ENCODE results near the gene PPIP5K1.

The PPIP5K1 gene

DNA sequence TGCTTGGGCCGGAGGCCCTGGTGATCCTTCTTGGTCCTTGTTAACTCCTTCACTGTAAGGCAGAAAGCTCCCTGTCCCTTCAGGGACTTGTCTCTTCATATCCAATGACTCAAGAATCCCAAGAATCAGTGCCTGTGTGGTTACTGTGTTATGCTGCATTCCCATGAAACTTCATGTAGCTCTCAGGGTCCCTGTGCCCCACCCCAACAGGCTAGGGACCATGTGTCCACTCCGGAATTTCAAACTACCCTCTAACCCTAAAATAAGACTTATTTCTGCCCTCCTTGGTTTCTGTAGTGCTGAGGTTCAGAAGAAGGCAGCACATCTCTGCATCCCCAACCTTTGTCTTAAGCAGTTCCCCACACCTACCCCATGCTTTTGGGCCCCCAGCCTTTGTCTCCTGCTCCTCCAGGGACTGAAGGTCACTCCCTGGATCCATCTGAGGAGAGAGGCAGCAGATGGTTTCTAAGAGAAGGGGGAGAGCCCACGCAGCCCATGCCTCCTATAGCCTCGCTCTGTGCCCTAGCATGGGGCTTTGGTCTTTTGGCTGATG, 73.1 kb downstream of the PPIP5K1 start:
- no peak for DNase-seq

DNA sequence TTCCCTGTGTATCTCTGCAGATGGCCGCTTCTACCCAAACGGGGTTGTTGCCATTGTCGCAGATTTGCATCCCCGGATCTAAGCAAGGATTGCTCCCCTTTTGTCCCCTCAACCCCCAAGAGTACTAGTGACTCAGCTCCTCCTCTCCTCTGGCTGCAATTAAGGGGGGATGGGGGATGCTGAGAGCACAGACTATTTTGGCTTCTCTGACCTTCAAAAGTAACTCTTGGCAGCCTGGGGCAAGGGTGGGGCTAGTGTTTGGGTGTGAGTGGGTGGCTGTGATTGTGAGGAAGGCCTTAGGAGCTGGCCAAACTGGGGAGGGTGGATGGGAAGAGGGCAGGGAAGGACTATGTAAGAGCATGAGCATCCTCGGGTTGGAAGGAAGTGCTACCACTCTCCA, 73.8 kb downstream of the PPIP5K1 start:
- DNase-seq = no peak

DNA sequence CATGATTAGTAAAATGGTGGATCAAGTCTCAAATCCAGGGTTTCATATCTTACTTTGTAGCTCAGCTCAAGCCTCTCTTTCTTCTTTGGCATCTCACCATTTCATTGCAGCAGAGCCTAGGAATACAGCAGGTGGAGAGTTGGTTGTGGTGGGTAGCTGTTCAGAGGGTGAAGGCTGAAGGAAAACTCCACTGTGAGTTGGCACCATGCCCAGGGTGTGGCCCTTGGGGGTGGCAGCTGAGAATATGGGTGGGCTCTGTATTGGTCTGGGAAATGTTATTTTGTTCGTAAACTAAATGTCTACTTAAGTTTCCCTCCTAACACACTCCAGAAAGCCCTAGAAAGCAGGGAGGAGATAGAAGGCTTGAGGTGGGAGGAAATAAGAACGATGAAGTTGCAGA, 74.3 kb downstream of the PPIP5K1 start:
- no peak for DNase-seq

DNA sequence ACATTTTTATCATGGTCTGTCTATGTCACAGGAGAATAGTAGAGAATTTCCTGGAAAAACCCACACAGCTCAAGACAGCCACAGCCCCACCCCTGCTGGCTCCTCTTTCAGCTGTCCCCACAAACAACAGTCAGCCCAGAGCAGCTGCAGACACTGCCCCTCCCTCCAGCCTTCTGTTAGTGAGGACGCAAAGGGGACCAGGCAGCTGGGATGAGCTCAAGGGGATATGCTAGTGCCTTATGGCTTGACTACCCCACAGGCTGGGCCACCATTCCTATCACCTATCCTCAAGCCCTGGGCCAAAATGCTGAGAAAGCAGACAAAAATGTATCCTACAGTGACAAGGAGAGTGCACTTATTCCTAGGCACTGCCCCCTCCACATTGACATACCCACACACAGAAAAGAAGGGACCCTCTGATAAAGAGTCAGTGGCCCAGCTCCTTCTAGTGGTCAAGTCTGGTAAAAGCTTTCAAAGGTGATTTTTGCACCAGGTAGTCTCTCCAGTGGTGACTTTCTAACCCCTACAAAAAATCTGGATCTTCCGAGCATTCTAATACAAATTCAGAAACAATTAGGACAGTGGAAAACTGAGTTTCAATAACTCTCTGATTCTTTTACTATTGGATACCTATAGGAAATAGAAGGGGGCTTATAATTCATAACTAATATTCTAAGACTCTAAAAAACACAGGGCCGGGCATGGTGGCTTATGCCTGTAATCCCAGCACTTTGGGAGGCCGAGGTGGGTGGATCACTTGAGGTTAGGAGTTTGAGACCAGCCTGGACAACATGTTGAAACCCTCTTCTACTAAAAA, 75.6 kb downstream of the PPIP5K1 start:
- peak; percentile 35 for DNase-seq

DNA sequence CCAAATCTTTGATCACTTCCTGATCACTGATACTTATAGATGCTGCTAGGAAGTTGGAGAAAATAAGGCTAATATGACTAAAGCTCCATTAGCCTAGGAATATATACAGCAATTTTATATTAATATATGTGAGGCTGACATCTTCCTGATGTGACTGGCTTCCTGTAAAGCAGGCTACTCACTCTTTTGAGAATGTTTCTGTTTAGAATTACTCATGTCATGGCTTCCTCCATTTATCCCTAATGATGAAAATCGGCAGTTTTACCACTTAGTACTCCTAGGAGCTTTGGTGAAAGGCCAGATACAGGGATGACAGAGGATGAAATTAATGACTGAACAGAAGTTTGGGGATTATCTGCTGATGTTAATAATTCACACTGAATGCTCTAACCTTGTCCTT, 76.5 kb downstream of the PPIP5K1 start:
- no peak for DNase-seq

DNA sequence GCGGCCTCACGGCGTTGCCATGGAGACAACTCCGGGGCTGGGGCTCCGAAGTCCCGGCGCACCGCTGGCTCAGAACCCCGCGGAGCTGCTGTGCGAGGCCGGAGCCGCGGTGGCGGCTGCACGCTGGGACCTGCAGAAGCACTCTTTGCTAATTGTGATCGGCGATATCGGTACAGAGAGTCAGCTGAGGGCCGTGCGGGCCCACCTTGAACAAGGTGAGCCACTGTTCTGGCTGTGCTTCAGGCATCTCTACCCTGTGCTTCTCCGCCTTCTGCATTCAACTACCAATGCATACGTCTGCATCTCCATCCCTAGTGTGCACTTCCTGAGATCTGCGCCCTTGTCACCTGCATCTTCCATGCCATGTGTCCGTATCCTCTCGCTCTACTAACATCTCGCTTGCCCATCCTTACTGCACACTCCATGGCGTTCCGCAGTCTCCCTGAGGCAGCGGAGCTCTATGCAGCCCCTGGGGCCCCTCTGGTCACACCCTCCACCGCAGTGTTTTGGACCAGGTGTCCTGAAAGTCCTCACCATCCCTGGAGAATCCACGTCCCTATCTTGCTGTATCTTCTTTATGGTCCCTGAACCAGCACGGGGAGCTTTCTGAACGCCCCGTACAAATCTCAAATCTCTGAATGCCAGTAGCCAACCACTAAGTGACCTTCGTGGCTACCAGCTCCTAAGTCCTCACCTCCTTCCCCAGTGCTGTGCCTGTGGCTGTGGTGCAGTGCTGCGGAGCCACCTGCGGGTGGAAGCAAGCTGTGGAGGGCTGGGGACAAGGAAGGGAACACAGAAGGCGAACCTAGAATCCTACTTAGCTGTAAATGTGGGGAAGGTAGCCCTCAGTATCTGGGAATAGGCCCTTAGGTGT, 78.8 kb downstream of the PPIP5K1 start:
- no peak for DNase-seq

DNA sequence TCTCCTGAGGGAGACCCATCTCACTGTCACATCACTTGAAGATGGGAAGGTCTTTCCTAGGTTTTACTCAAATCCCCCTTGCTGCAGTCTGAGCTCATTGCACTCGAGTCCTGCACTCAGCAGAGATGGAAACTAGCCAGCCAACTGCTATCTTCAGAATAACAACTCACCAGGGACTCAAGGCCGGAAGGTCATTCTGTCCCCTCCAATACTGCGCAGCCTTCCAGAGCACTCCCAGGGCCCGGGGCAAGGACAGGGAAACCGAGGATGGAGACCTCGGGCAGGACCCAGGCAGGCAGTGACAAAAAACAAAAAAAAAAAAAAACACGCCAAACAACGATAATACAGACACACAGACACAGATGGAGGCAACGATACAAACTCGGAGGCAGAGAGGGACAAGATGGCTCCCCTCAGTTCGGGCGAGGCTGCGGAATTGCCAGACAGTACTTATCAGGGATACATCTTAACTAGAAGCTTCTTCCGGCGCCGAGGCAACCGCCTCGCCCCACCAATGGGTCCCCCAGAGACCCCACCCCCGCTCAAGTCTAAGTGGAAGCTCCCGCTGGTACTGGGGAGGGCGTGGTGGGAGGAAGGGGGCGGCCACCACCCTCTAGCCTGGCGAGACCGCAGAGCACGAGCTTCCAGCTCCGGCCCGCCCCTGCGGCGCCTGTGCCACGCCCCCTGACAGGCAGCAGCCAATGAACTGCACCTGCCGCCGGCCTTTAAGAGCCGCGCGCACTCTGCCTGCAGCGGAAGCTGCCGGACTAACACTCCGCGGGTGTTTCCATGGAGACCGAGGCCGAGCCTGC, 79.6 kb downstream of the PPIP5K1 start:
- DNase-seq = peak; percentile 99

DNA sequence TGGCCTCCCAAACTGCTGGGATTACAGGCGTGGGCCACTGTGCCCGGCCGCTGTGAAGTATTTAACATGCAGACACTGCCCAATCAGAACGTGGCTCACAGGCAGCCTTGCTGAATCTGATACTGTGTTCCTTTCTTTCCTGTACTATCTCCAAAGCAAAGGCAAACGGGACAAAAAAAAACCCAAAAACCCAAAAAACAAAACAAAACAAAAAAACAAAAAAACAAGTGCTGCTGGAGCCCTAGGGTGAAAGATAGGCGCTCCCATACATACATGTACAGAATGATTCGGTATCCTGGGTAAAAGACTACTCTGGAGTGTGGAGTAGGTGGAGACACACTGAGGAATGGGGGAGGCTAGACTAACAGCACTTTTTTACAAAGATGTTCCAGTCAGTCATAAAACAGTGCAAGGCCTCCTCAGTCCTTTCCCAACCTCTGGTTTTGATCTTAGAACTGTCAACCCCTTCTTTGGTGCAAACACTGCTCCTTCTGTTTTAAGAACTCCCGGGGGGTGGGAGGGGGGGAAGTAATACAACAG, 80.3 kb downstream of the PPIP5K1 start:
- no peak for DNase-seq

DNA sequence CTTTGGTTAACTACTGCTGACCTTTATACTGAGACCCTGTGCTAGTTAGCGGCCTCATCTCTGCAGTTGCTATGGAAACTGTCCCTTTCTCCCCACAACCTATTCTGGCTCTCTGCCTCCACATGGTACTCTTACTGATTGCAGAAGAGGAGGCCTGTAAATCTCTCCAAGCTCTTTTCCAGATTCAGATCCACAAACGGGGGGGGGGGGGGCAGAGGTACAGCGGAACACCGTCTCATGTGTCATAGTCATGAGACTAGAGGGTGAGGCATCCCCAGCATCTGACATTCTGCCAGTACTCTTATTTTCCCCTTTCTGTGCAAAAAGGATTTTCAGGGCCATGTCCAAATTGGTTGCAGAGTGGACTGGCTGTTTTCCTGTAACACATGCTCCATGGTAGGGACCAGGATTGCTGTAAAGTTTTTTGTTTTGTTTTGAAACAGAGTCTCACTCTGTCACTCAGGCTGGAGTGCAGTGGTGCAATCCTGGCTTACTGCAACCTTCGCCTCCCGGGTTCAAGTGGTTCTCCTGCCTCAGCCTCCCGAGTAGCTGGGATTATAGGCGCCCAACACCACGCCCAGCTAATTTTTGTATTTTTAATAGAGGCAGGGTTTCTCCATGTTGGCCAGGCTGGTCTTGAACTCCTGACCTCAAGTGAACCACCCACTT, 80.9 kb downstream of the PPIP5K1 start:
- no peak for DNase-seq

DNA sequence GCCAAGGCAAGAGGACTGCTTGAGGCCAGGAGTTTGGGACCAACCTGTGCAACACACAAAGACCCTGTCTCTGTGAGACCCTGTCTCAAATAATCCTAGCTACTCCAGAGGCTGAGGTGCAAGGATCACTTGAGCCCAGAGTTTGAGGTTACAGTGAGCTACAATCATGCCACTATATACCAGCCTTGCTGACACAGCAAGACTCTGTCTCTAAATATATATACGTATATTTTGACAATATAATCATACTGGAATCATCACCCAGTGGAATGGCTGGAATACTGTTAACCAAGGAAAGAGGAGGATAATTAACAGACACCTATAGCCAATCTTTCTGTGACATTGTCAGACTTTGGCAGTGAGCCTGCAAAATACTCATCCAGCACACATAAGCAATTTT, 81.6 kb downstream of the PPIP5K1 start:
- DNase-seq = no peak

DNA sequence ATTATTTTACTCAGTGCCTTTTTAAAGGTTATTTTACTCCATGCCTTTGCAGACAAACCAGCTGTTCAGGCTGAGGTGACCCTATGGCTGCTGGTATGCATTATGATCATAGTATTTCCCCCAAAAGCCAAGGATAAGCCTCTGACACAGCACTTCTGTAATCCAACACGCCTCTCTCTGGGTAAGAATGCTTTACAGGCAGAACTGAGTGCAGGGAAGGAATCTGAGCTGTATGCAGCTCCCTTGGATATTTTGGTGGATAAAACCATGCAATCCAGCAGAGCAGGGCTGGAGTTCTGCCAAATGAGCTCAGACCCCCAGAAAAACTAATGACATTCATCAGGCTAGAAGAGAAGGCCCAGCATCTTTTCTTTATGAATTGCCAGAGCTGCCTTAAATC, 84.3 kb downstream of the PPIP5K1 start:
- DNase-seq = no peak

DNA sequence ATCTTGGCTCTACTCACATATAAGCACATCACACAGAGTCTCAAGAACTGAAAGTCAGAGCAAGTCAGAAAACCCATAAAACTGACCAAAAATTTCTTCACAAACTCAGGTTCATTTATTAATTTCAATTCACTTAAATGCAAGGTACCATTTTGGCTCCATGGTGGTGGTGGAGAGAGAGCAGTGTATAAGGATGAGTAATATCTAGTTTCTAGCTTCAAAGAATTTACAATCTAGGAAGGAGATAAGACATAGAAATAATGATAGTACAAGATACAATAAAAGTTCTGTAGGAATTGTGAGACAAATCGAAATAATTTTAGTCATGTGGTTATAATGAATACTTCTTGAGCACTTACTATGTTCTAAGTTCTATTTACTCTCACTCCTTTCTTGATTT, 90.4 kb downstream of the PPIP5K1 start:
- DNase-seq = no peak

DNA sequence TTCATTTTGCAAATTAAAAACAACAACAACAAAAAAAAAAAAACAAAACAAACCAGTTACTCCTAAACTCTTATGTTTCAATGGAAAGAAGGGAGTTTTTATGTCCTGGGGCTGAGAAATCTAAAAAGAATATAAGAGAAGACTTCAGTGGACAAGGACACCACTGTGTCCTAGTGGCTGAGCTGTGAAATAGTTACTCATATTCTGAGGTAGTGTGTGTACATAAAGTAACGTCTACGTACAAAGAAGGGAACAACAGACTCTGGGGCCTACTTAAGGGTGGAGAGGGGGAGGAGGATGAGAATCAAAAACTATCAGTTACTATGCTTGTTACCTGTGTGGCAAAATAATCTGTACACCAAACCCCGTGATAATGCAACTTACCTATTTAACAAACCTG, 91.0 kb downstream of the PPIP5K1 start:
- DNase-seq = no peak

DNA sequence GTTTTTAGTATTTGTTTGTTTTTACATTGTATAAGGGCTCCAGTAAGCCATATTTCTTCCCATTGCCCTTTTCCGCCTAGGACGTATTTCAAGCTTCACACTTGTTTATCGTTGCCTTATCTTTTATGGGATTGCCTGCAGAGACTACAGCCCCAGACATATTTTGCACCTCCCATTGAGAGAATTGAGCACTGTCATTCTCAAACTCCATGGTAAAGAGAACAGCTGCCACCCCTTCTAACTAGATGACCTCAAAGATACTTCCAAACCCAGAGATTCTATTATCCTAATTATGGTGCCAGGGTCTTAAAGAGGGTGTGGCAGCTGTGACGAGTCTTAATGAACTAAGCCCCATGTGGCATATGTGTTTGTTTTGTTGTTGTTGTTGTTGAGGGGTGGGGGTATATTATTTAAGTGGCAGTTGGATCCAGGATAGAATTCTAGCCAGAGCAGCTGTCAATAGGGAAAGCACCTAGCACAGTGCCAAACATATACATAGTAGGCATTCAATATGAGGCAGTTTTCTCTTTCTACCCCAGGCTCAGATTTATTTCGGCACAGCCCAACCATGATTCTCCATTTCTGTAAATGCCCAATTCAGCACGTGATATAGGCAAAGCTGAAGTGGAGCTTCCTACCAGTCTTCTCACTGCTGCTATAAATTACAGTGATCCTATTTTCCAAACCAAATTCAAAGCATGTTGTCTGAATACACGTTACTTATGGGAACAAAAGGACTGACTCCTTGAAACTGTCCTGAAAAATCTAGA, 96.1 kb downstream of the PPIP5K1 start:
- DNase-seq = no peak

DNA sequence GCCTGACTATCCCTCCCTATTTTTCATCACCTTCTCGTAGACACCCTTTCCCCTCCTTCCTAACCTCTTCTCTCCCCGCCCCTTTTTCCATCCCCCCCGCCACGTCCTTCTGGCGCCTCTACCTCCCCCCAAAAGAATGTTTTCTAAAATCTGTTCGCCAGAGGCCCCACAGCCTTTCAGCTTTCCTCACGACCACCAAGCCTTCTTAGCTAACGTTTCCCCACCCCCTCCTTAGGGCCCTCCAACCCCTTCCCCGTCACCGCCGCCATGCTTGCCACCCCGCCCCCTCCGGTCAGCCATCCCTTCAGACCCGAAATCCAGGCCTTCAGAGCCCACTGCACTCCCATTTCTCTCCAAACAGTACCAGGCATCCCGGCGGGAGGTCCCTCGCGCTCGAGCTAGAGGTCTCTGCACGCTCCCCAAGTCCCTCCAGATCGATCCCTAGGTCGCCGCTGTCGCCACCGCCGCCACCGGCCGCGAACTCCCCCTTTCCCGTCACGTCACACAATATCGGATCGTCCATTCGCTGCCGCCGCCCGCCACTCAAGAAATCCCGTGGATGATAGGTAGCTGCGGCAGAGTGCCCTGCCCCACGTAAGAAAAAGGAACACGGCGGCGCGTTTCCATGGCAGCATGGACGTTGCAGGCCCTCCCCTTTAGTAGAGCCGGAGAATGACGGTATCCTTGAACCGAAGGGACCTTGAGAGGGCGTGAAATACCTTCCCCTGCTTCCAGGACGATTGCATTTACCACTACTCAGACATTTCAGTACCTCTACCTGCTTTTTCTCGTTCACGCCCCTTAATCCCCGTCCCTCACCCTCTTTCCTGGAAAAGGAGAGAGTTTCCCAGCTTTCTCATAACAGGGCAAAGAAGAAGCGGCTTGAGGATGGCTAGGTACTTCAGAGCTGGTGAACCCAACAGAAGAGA, 97.1 kb downstream of the PPIP5K1 start, which contains the start of gene TP53BP1:
TP53BP1 (minus strand) TSS at position 484 of the 929 bp plus-strand sequence; CDS start at position 371, 113 bp downstream.
- peak; percentile 96 for DNase-seq

DNA sequence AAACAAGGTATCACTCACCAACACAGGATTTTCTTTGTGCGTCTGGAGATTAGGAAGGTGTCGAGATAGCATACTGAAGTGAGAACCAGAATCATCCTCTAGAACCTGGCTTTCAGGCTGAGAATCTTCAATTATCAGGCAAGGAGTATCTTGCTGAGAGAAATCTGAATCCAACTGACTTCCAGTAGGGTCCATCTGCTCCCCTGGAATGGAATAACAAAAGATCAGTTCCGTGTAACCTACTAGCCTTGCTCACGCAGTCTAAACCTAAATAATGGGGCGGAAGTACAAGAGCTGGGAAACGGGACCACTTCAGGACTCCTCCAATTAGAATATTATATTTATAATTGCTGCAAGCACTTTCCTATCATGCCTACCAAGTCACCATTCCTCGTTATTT, 97.7 kb downstream of the PPIP5K1 start:
- no peak for DNase-seq

DNA sequence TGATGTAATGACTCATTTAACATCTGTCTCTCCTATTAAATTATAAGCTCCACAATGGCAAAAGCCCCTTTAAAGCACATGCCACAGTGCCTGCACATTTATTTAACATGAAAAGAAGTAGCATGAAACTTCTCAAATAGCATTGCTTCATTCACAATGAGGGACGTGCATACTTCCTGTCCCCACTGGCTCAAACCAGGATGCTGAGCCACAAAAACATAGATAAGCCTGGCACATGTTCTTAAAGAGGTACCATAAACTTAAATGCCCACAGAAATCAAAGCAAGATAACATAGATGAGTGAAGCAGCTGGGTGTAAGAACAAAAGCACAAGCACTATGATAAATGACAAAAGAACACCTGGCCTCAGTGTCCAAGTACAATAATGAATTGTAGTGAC, 100.8 kb downstream of the PPIP5K1 start:
- DNase-seq = no peak

DNA sequence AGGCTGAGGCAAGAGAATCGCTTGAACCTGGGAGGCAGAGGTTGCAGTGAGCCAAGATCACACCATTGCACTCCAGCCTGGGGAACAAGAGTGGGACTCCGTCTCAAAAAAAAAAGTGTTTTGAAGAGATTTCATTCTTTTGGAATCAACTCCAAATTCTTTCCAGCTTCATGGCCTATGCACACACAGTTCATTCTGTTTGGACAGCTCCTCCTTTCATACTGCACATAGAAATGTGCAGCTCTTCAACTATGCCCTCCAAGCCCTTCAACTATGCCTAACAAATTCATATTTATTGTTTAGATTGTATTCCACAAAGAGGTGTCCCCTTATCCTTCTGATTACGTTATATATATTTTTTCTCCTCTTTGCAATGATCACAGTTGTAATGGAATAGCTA, 101.2 kb downstream of the PPIP5K1 start:
- no peak for DNase-seq

DNA sequence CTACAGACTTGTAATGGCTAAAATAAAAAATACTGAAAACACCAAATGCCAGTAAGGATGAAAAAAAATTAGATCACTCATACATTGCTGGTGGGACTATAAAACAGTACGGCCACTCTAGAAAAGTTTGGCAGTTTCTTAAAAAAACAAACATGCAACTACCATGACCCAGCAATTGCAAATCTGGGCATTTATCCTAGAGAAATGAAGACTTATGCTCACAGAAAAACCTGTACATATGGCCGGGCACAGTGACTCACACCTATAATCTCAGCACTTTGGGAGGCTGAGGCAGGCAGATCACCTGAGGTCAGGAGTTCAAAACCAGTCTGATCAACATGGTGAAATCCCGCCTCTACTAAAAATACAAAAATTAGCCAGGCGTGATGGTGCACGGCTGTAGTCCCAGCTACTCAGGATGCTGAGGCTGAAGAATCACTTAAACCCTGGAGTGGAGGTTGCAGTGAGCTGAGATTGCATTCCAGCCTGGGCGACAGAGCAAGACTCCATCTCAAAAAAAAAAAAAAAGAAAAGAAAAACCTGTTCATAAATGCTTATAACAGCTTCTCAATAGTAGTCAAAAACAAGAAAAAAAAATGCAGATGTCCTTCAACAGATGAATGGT, 102.6 kb downstream of the PPIP5K1 start:
- DNase-seq = no peak

DNA sequence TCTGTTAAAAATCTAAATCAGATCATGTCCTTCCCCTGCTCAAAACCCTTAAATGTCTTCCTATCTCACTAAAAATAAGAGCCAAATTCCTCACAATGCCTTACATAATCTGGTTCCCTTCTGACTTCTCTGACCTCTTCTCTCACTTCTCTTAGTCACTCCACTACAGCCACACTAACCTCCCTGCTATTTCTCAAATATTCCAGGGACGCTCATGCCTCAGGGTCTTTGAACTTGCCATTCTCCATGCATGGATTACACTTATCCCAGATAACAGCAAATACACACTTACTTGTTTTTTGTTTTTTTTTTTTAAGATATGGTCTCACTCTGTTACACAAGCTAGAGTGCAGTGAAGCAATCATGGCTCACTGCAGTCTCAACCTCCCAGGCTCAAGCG, 105.6 kb downstream of the PPIP5K1 start:
- DNase-seq = no peak
